ENCODE measurements around the gene FAM193A.
A peak's percentile ranks its signal among the peaks of the same experiment; 100 is the strongest.
"Not testable (repeated sequence)": the region's sequence is repeated elsewhere in the genome, so short reads cannot be mapped to it uniquely, and the experiment has no call there.

FAM193A gene

DNA sequence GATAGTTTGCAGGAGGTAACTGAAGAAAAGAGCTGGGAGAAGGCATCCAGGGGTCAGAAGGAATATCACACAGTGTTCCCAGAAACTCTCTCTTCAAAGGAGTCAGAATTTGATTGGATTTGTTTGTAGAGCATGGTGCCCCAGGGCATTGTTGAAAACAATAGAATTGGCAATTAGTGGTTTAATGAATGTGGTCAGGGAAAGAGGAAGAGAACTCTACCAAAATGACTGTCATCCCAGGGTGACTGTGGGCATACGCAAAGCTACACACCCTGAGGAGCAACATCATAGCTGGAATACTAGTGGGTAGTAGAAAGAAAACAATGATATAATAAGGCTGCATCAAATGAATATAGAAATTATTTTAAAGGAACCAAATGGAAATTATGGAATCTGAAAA is 198.2 kb downstream of the FAM193A start:
- Histone ChIP-seq H3K4me1 (ENCODE audit: control insufficient read depth, insufficient read depth, low read length, unreplicated experiment) (no peaks in the 10 kb centered on the region), H3K27ac (ENCODE audit: low read depth, low read length) (no peak overlapping the region), H3K4me3 (ENCODE audit: low read depth, low read length) (no peak overlapping the region), H2AFZ (ENCODE audit: low read length, unreplicated experiment) (no peak overlapping the region), H3K27me3 (ENCODE audit: insufficient read depth, low read length) (no peaks in the 10 kb centered on the region), H3K79me2 (ENCODE audit: control insufficient read depth, insufficient read depth, low read length, unreplicated experiment) (no peaks in the 10 kb centered on the region), H3K36me3 (ENCODE audit: insufficient read depth, low read length) (peaks cover 26% of the 10 kb centered on the region; the same call in 1 of the 2 replicates)

DNA sequence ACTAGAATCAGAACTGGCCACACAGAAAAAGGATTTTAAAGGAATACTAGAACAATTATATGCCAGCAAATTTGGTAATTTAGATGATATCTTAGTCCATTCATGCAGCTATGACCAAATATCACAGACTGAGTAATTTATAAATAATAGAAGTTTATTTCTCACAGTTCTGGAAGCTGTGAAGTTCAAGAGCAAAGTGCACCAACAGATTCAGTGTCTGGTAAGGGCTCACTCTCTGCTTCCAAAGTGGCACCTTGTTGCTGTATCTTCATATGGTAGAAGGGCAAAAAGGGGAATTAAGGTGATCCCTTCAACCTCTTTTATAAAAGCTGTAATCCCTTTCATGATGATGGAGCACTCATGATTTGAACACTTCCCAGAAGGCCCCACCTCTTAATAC is 199.4 kb downstream of the FAM193A start:
- Histone ChIP-seq H3K27me3 (ENCODE audit: insufficient read depth, low read length) (no peaks in the 10 kb centered on the region), H3K4me1 (ENCODE audit: control insufficient read depth, insufficient read depth, low read length, unreplicated experiment) (no peaks in the 10 kb centered on the region), H3K36me3 (ENCODE audit: insufficient read depth, low read length) (peaks cover 26% of the 10 kb centered on the region; the same call in 1 of the 2 replicates), H3K27ac (ENCODE audit: low read depth, low read length) (no peak overlapping the region), H2AFZ (ENCODE audit: low read length, unreplicated experiment) (no peak overlapping the region), H3K4me3 (ENCODE audit: low read depth, low read length) (no peak overlapping the region), H3K79me2 (ENCODE audit: control insufficient read depth, insufficient read depth, low read length, unreplicated experiment) (no peaks in the 10 kb centered on the region)

DNA sequence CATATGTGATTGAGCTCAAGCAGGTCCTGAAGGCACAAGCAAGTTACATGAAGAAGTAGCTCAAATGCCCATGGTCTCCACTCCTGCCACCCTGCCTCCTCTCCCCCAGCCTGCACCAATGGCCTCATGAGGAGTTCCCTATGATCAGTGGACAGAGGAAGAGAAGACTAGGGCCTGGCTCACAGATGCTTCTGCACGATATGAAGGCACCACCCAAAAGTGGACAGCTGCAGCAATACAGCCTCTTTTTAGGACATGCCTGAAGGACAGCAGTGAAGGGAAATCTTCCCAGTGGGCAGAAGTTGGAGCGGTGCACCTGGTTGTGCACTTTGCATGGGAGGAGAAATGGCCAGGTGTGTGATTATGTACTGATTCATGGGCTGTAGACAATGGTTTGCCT is 201.8 kb downstream of the FAM193A start:
- H3K36me3 ChIP-seq (ENCODE audit: insufficient read depth, low read length) = peaks cover 16% of the 10 kb centered on the region; the same call in 1 of the 2 replicates
- H3K27me3 ChIP-seq (ENCODE audit: insufficient read depth, low read length); H2AFZ ChIP-seq (ENCODE audit: low read length, unreplicated experiment); H3K79me2 ChIP-seq (ENCODE audit: control insufficient read depth, insufficient read depth, low read length, unreplicated experiment); H3K4me1 ChIP-seq (ENCODE audit: control insufficient read depth, insufficient read depth, low read length, unreplicated experiment); H3K27ac ChIP-seq (ENCODE audit: low read depth, low read length); H3K4me3 ChIP-seq (ENCODE audit: low read depth, low read length): not testable (repeated sequence)

DNA sequence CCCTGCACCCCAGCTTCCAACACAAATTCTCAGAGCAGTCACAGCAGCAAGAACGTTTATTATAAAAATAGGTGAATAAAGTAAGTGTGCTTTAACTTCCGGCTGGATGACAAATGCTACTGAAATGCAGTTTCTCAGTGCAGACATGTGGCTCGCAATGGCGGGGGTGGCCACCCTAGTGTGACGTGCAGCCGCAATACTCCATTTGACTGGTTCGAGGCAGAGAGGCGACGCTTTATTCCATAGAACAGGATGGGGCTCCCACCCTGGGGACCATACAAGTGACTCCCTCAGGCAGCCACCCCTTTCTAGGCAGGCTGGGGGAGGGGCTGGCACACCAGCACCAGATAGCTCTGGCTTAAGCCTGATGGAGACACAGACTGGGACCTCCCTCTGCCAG is 205.2 kb downstream of the FAM193A start:
- peaks cover 21% of the 10 kb centered on the region for H3K4me1 ChIP-seq (ENCODE audit: control insufficient read depth, insufficient read depth, low read length, unreplicated experiment)
- H2AFZ ChIP-seq (ENCODE audit: low read length, unreplicated experiment) = no peak overlapping the region
- no peaks in the 10 kb centered on the region for H3K27me3 ChIP-seq (ENCODE audit: insufficient read depth, low read length)
- H3K36me3 ChIP-seq (ENCODE audit: insufficient read depth, low read length) = peaks cover 2% of the 10 kb centered on the region; the same call in 1 of the 2 replicates
- H3K27ac ChIP-seq (ENCODE audit: low read depth, low read length) = no peak overlapping the region
- no peaks in the 10 kb centered on the region for H3K79me2 ChIP-seq (ENCODE audit: control insufficient read depth, insufficient read depth, low read length, unreplicated experiment)
- H3K4me3 ChIP-seq (ENCODE audit: low read depth, low read length) = no peak overlapping the region

DNA sequence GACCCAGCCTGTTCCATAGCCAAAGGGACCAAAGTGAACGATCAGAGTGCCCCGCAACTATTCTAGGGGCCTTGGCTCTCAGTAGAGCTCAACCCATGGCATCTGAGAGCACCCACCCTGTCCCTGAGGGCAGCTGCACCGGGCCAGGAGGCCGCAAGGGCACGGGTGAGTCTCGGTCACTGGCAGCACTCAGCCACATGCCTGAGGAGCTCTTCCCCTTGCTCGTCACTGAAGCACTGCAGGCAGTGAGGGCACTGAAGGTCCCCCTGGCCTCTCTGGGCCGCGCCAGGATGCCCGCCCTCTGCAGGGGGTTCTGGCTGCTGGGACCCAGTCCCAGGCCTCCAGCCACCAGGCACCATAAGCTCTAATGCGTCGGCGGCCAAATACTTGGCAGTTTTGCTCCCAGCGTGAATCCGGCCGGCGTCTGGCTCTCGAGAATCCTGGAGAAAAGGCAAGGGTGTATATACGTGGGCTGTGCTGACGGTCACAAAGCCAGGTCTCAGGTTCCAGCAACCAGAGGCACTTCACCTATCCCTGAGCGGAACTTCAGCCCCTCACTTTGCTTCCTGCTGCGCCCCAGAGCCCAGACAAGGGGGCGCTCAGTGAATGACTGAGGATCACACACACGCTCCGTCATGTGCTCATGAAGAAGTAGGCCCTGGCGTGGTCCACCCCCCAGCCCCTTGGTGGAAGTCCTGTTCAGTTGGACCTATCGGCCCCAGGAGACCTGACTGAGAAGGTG is 205.8 kb downstream of the FAM193A start:
- H3K36me3 ChIP-seq (ENCODE audit: insufficient read depth, low read length) = no peaks in the 10 kb centered on the region

DNA sequence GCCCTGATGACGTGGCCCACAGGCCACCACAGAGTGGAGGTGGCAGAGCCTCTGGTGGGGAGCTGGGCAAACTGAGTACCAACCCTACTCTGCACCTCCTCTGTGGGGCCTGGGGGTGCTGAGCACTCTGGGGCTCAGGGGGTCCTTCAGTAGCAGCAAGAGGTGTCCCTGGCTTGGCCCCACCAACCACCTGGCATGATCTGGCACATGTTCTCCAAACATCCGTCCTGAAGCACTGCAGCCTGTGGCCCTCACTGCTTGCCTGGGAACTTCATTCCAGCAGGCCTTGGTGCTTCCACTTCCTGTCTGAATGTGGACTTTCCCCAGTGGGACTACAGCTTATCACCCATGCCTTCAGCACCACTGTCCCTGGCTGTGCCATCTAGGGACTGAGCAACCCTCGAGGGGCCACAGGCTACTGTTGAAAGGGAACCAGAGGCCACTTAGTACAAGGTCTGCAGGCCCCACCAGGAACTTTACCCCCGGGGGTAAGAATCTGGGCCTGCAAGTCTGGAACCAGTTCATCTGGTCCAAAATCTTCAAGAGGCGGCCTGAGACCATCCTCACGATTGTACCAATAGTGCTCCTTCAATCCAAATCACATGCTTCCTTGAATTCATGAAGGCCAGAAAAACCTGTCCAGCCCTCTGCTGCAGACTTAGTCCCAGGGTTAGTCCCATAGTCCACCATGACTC is 206.5 kb downstream of the FAM193A start:
- no peaks in the 10 kb centered on the region for H3K36me3 ChIP-seq (ENCODE audit: insufficient read depth, low read length)
- no peak overlapping the region for H2AFZ ChIP-seq (ENCODE audit: low read length, unreplicated experiment)
- no peak overlapping the region for H3K27ac ChIP-seq (ENCODE audit: low read depth, low read length)

More for the DNA sequence above, 205.8 kb downstream of the FAM193A start:
- Histone ChIP-seq H3K79me2 (ENCODE audit: control insufficient read depth, insufficient read depth, low read length, unreplicated experiment) (no peaks in the 10 kb centered on the region), H3K4me1 (ENCODE audit: control insufficient read depth, insufficient read depth, low read length, unreplicated experiment) (peaks cover 24% of the 10 kb centered on the region), H3K27me3 (ENCODE audit: insufficient read depth, low read length) (no peaks in the 10 kb centered on the region), H3K4me3 (ENCODE audit: low read depth, low read length) (no peak overlapping the region), H3K27ac (ENCODE audit: low read depth, low read length) (no peak overlapping the region), H2AFZ (ENCODE audit: low read length, unreplicated experiment) (no peak overlapping the region)

DNA sequence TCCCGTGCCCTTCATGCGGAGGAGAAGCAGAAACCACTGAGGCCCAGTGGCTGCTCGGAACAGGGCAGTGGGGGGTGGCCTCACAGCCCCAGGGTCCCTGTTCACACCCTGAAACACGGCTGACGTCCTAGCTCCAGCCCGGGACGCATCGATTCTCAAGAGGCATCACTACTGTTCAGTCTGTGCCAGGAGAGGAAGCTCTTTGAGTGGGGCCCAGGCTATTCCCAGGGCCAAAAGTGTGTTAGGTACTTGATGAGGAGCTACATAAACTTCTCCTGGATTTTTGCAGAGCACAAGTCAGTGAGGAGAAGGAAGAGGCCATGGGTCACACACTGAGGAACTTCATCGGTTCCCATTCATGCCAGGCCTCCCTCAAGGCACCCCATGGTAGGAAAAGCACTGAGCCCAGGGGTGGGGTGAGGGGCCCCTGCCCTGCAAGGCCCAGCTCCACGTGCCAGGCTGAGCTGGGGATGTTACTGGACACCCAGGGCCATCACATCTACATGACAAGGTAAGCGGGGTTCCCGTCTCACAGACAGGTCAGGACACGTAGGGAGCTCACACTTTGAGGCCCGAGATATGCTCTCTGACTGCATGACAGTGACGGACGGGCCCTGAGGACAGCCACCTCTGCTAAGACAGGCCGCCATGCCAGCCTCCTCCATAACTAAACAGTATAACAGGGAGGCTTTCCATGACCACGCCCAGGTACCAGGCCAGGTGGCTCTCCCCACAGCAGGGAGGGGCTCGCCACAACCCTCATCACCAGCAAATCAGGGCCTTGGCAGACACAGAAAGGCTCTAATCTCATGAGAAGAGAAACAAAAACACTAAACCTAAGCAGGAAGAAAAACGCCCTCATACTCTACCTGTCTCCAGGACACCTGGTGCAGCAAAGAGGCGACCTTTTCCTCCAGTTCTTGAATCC is 207.3 kb downstream of the FAM193A start:
- Histone ChIP-seq H3K27me3 (ENCODE audit: insufficient read depth, low read length) (no peaks in the 10 kb centered on the region), H3K27ac (ENCODE audit: low read depth, low read length) (no peak overlapping the region), H3K4me1 (ENCODE audit: control insufficient read depth, insufficient read depth, low read length, unreplicated experiment) (peaks cover 30% of the 10 kb centered on the region), H3K79me2 (ENCODE audit: control insufficient read depth, insufficient read depth, low read length, unreplicated experiment) (no peaks in the 10 kb centered on the region), H2AFZ (ENCODE audit: low read length, unreplicated experiment) (no peak overlapping the region), H3K36me3 (ENCODE audit: insufficient read depth, low read length) (no peaks in the 10 kb centered on the region), H3K4me3 (ENCODE audit: low read depth, low read length) (no peak overlapping the region)

More for the DNA sequence above, 206.5 kb downstream of the FAM193A start:
- no peak overlapping the region for H3K4me3 ChIP-seq (ENCODE audit: low read depth, low read length)
- no peaks in the 10 kb centered on the region for H3K27me3 ChIP-seq (ENCODE audit: insufficient read depth, low read length)
- peaks cover 29% of the 10 kb centered on the region for H3K4me1 ChIP-seq (ENCODE audit: control insufficient read depth, insufficient read depth, low read length, unreplicated experiment)
- H3K79me2 ChIP-seq (ENCODE audit: control insufficient read depth, insufficient read depth, low read length, unreplicated experiment) = no peaks in the 10 kb centered on the region

DNA sequence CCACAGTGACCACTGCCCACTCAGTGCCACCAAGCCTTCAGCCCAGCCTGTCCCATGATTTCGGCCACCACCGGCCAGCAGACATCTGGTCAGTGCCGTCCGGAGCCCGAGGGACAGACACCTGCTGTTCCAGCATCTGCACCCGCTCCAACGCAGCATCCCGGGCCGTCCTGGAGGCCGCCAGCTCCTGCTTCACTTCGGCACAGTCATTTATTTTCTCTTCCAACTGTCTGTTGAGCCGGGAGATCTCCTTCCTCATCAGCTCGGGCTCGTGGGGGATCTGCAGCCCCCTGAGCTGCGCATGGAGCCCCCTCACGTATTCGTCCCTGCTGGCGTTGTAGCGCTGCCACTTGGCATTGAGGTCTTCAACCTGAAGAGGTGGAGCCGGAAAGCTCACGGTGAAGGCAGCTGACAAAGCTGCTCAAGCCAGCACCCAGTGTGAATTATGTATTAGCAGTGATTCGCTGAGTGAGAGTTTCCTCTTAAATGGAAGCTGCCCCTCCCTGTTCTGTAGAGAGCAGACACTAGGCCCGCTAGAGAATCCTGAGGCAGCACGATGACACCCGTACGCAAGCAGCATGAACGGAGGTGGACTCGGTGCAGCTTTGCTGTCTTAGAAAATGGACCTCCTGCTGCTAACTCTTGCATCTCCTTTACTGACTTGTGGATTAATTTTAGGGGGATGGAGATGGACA is 208.3 kb downstream of the FAM193A start:
- no peaks in the 10 kb centered on the region for H3K79me2 ChIP-seq (ENCODE audit: control insufficient read depth, insufficient read depth, low read length, unreplicated experiment)
- H2AFZ ChIP-seq (ENCODE audit: low read length, unreplicated experiment) = no peak overlapping the region
- H3K4me1 ChIP-seq (ENCODE audit: control insufficient read depth, insufficient read depth, low read length, unreplicated experiment) = peaks cover 30% of the 10 kb centered on the region
- no peaks in the 10 kb centered on the region for H3K36me3 ChIP-seq (ENCODE audit: insufficient read depth, low read length)
- H3K4me3 ChIP-seq (ENCODE audit: low read depth, low read length) = no peak overlapping the region
- no peak overlapping the region for H3K27ac ChIP-seq (ENCODE audit: low read depth, low read length)
- no peaks in the 10 kb centered on the region for H3K27me3 ChIP-seq (ENCODE audit: insufficient read depth, low read length)

DNA sequence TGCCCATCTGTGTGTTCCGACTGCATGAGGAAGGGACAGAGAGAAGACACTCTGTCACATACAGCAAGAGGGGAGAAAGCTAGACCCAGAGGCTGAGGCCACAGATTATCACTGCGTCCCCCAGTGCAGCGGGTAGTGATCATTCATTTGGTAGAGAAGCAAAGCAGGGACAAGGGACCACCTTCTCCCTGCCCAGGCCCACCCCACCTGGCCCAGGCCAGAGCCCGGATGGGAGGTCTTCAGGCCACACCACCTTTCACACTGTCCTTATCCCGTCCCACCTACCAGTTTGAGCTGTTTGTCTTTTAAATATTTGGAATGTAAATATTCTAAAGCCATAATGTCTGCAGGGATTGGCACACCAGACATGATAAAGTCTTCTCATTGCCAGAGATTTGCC is 209.1 kb downstream of the FAM193A start:
- Histone ChIP-seq H3K79me2 (ENCODE audit: control insufficient read depth, insufficient read depth, low read length, unreplicated experiment) (peaks cover 2% of the 10 kb centered on the region), H3K36me3 (ENCODE audit: insufficient read depth, low read length) (no peaks in the 10 kb centered on the region), H3K27ac (ENCODE audit: low read depth, low read length) (peak overlapping the region; percentile 76), H2AFZ (ENCODE audit: low read length, unreplicated experiment) (no peak overlapping the region), H3K27me3 (ENCODE audit: insufficient read depth, low read length) (no peaks in the 10 kb centered on the region), H3K4me1 (ENCODE audit: control insufficient read depth, insufficient read depth, low read length, unreplicated experiment) (peaks cover 30% of the 10 kb centered on the region), H3K4me3 (ENCODE audit: low read depth, low read length) (no peak overlapping the region)

Data from ACC112 (cell line).